ENCODE measurements around the gene APCDD1L. TPM values are rescaled to one million over a fixed set of nuclear protein-coding genes. Genes with fewer than 3 reads are reported as not detected.

The APCDD1L gene
- polyA plus RNA-seq, 1 donor from 2014 or later: not detected

GRCh38 chr20:58555078-58555765, 40.0 kb upstream of the APCDD1L start:
- no peak overlapping the region for H3K9ac ChIP-seq (ENCODE audit: low read length)
- H3K27ac ChIP-seq (ENCODE audit: low read length): no peak overlapping the region
- H3F3A ChIP-seq (ENCODE audit: insufficient read depth, low read length, poor library complexity, severe bottlenecking): no peaks in the 10 kb centered on the region
- H4K20me1 ChIP-seq (ENCODE audit: insufficient read depth): no peaks in the 10 kb centered on the region
- no peak overlapping the region for H3K4me3 ChIP-seq (ENCODE audit: low read length)
- no peak overlapping the region for H2AFZ ChIP-seq (ENCODE audit: low read depth, low read length)
- H3K36me3 ChIP-seq (ENCODE audit: insufficient read depth, low read length): no peaks in the 10 kb centered on the region
- H3K79me2 ChIP-seq (replicated peaks; ENCODE audit: insufficient read depth, low read length): no peaks in the 10 kb centered on the region
- TF ChIP-seq SMC3 (conservative IDR thresholded peaks at IDR 0.05; ENCODE audit: poor library complexity) (no peak), MXI1 (conservative IDR thresholded peaks at IDR 0.05; ENCODE audit: poor library complexity, severe bottlenecking) (no peak)
- TF ChIP-seq, protein P1, sequence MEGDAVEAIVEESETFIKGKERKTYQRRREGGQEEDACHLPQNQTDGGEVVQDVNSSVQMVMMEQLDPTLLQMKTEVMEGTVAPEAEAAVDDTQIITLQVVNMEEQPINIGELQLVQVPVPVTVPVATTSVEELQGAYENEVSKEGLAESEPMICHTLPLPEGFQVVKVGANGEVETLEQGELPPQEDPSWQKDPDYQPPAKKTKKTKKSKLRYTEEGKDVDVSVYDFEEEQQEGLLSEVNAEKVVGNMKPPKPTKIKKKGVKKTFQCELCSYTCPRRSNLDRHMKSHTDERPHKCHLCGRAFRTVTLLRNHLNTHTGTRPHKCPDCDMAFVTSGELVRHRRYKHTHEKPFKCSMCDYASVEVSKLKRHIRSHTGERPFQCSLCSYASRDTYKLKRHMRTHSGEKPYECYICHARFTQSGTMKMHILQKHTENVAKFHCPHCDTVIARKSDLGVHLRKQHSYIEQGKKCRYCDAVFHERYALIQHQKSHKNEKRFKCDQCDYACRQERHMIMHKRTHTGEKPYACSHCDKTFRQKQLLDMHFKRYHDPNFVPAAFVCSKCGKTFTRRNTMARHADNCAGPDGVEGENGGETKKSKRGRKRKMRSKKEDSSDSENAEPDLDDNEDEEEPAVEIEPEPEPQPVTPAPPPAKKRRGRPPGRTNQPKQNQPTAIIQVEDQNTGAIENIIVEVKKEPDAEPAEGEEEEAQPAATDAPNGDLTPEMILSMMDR (IDR thresholded peaks at IDR 0.05; ENCODE audit: poor library complexity, severe bottlenecking): no peak
- H3K9me2 ChIP-seq (ENCODE audit: insufficient read depth, low read length): no peaks in the 10 kb centered on the region
- no peaks in the 10 kb centered on the region for H3K9me3 ChIP-seq (ENCODE audit: low read length)
- no peaks in the 10 kb centered on the region for H3K27me3 ChIP-seq (ENCODE audit: insufficient read depth, low read depth, low read length)
- H3K4me2 ChIP-seq (ENCODE audit: low read length): no peak overlapping the region

DNA sequence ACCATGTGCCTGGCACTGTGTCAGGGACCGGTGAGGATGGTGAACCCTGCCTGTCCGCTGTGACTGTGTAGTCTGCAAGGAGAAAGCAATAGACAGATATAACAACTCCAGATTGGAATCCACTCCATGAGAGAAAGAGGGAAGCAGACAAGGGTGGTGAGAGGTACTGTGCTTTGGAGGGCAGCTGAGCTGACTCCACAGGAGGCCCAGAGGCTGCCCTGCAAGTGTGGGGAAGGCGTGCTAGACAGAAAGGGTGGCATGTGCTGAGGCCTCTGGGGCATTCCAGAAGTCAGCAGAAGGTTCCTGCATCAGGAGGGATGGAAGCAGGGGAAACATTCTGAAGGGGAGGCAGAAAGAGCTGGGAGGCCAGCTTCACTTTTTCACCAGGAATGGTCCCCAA, 39.3 kb upstream of the APCDD1L start:
- Histone ChIP-seq H3F3A (ENCODE audit: insufficient read depth, low read length, poor library complexity, severe bottlenecking) (no peaks in the 10 kb centered on the region), H4K20me1 (ENCODE audit: insufficient read depth) (no peaks in the 10 kb centered on the region), H3K79me2 (replicated peaks; ENCODE audit: insufficient read depth, low read length) (no peaks in the 10 kb centered on the region), H3K36me3 (ENCODE audit: insufficient read depth, low read length) (no peaks in the 10 kb centered on the region), H3K9me3 (ENCODE audit: low read length) (no peaks in the 10 kb centered on the region), H3K4me3 (ENCODE audit: low read length) (no peak overlapping the region), H3K9ac (ENCODE audit: low read length) (no peak overlapping the region), H2AFZ (ENCODE audit: low read depth, low read length) (no peak overlapping the region), H3K27ac (ENCODE audit: low read length) (no peak overlapping the region), H3K9me2 (ENCODE audit: insufficient read depth, low read length) (no peaks in the 10 kb centered on the region), H3K27me3 (ENCODE audit: insufficient read depth, low read depth, low read length) (no peaks in the 10 kb centered on the region), H3K4me2 (ENCODE audit: low read length) (no peak overlapping the region)
- TF ChIP-seq EP300 (conservative IDR thresholded peaks at IDR 0.05; ENCODE audit: poor library complexity, severe bottlenecking) (no peak), SMC3 (conservative IDR thresholded peaks at IDR 0.05; ENCODE audit: poor library complexity) (no peak)

DNA sequence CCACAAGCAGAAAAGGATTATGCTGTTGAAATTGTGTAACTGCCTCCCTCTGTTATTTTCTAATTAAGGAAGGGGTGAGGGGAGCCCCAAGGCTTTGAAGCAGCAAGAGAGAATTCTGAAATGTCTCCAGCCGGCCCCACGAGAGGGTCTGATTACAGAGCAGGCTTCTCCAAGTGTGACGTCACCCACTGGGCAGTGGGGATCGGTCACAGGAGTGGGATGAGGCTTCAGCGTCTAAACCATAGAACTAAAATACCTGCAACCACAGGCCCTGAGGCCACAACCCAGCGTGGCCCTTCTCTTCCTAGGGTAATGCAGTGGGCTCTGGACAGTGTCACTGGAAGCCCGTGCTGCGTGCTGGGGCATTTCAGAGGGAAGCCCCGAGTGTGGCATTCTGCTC, 38.6 kb upstream of the APCDD1L start:
- H2AFZ ChIP-seq (ENCODE audit: low read depth, low read length): no peak overlapping the region
- H3K79me2 ChIP-seq (replicated peaks; ENCODE audit: insufficient read depth, low read length): no peaks in the 10 kb centered on the region
- no peak overlapping the region for H3K27ac ChIP-seq (ENCODE audit: low read length)
- TF ChIP-seq TAF1 (IDR thresholded peaks at IDR 0.05; ENCODE audit: low read depth) (no peak), SMC3 (conservative IDR thresholded peaks at IDR 0.05; ENCODE audit: poor library complexity) (no peak), EZH2 (IDR thresholded peaks at IDR 0.05; ENCODE audit: borderline replicate concordance, insufficient read depth, low read length, poor library complexity, severe bottlenecking) (no peak), RAD21 (conservative IDR thresholded peaks at IDR 0.05) (no peak), POLR2AphosphoS5 (IDR thresholded peaks at IDR 0.05) (no peak), MXI1 (conservative IDR thresholded peaks at IDR 0.05; ENCODE audit: poor library complexity, severe bottlenecking) (no peak)
- TF ChIP-seq, protein P2, sequence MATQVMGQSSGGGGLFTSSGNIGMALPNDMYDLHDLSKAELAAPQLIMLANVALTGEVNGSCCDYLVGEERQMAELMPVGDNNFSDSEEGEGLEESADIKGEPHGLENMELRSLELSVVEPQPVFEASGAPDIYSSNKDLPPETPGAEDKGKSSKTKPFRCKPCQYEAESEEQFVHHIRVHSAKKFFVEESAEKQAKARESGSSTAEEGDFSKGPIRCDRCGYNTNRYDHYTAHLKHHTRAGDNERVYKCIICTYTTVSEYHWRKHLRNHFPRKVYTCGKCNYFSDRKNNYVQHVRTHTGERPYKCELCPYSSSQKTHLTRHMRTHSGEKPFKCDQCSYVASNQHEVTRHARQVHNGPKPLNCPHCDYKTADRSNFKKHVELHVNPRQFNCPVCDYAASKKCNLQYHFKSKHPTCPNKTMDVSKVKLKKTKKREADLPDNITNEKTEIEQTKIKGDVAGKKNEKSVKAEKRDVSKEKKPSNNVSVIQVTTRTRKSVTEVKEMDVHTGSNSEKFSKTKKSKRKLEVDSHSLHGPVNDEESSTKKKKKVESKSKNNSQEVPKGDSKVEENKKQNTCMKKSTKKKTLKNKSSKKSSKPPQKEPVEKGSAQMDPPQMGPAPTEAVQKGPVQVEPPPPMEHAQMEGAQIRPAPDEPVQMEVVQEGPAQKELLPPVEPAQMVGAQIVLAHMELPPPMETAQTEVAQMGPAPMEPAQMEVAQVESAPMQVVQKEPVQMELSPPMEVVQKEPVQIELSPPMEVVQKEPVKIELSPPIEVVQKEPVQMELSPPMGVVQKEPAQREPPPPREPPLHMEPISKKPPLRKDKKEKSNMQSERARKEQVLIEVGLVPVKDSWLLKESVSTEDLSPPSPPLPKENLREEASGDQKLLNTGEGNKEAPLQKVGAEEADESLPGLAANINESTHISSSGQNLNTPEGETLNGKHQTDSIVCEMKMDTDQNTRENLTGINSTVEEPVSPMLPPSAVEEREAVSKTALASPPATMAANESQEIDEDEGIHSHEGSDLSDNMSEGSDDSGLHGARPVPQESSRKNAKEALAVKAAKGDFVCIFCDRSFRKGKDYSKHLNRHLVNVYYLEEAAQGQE (IDR thresholded peaks at IDR 0.05; ENCODE audit: borderline replicate concordance): no peak
- TF ChIP-seq, protein P1 (IDR thresholded peaks at IDR 0.05; ENCODE audit: poor library complexity, severe bottlenecking): no peak
- no peak overlapping the region for H3K4me3 ChIP-seq (ENCODE audit: low read length)
- H3K9ac ChIP-seq (ENCODE audit: low read length): no peak overlapping the region
- H3K36me3 ChIP-seq (ENCODE audit: insufficient read depth, low read length): no peaks in the 10 kb centered on the region
- H3F3A ChIP-seq (ENCODE audit: insufficient read depth, low read length, poor library complexity, severe bottlenecking): no peaks in the 10 kb centered on the region
- no peaks in the 10 kb centered on the region for H4K20me1 ChIP-seq (ENCODE audit: insufficient read depth)
- H3K9me3 ChIP-seq (ENCODE audit: low read length): no peaks in the 10 kb centered on the region
- no peak overlapping the region for H3K4me2 ChIP-seq (ENCODE audit: low read length)
- no peaks in the 10 kb centered on the region for H3K9me2 ChIP-seq (ENCODE audit: insufficient read depth, low read length)
- no peaks in the 10 kb centered on the region for H3K27me3 ChIP-seq (ENCODE audit: insufficient read depth, low read depth, low read length)

All from neural cell (in vitro differentiated cells).